ENCODE measurements around the gene TEKT2.

GRCh38 chr1:36098650-36099365, 14.9 kb downstream of the TEKT2 start:
- no peak for TF ChIP-seq CTCF (conservative IDR thresholded peaks at IDR 0.05; ENCODE audit: low read depth, low read length)
- no peak for TF ChIP-seq EZH2phosphoT487 (IDR thresholded peaks at IDR 0.05; ENCODE audit: borderline replicate concordance, low read length)

Data from PC-3 (cell line).